Measurements from ENCODE around the gene GTF2H1. TPM values are rescaled to one million over a fixed set of nuclear protein-coding genes. Genes with fewer than 3 reads are reported as not detected.
"Not testable (repeated sequence)": the region's sequence is repeated elsewhere in the genome, so short reads cannot be mapped to it uniquely, and the experiment has no call there.

GTF2H1 gene
- total RNA-seq, 1 experiment from 2014 or later, result 85.2 TPM

DNA sequence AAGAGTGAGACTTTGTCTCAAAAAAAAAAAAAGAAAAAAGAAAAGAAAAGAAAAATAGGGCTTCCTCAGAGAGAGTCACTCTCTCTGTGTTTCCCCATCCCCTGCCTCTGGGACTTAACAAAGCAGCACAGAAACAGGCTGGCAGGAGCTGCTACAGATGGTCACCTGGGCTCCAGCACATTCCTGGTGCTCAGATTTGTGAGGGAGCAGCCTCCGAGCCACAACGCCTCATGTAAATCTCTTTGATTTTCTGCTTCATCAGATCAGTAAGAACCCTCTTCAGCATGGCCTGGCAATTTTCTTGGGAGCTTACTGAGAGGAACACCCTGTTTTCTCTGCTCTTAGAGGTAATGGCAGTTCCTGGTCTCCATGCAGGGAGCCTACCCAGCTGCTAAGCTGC is 56.8 kb downstream of the GTF2H1 start:
- Histone ChIP-seq H3K4me1 (peaks cover 15% of the 10 kb centered on the region), H3K27me3 (no peaks in the 10 kb centered on the region), H3K9me3 (replicated peaks) (no peaks in the 10 kb centered on the region), H3K36me3 (no peaks in the 10 kb centered on the region), H3K27ac (no peak overlapping the region), H3K4me3 (no peak overlapping the region)
- DNase-seq, result no peak

DNA sequence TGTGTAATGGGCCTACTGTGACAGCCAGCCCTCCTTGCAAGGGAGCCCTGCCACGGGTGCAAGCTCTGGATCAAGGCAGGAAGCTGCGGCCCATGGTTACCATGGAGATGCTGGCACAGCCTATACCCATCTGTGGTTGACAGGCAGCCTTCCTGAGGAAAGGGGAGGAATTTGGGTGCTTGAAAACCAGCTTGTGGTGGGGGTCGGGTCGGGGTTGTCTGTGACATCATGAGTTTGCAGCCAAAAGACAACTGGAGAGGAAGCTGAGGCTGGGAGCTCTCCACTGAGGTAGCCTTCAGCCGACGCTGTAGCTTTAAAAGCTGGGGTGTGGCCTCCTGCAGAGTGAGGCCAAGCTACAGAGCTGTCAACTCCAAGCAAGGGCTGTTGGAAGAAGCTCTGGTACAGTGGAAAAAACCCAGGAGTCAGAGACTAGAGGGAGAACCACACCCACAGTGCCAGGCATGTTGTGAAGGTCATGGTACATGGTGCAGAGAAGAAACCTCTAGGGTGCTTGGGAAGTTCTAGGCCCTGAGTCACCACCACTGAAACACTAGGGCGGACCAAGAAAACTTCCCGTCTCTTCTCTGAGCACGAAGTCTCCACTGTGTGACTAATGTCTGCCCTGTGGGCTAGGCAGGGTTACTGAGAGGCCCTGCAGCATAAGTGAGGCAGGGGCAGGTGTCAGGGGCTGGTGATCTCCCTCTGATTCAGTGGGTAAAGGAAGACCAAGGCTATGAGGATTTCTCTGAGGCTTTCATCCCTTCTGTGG is 61.2 kb downstream of the GTF2H1 start:
- peak overlapping the region; percentile 91 for H3K27ac ChIP-seq
- H3K9me3 ChIP-seq (replicated peaks), result no peaks in the 10 kb centered on the region
- no peaks in the 10 kb centered on the region for H3K36me3 ChIP-seq
- H3K4me3 ChIP-seq, result peak overlapping the region; percentile 7
- DNase-seq, result peak; percentile 83 to 84
- peaks cover 21% of the 10 kb centered on the region for H3K4me1 ChIP-seq
- no peaks in the 10 kb centered on the region for H3K27me3 ChIP-seq

GRCh38 chr11:18384157-18384641 is 61.8 kb downstream of the GTF2H1 start:
- Histone ChIP-seq H3K36me3 (no peaks in the 10 kb centered on the region), H3K4me1 (peaks cover 21% of the 10 kb centered on the region), H3K27me3 (no peaks in the 10 kb centered on the region), H3K4me3 (no peak overlapping the region), H3K9me3 (replicated peaks) (no peaks in the 10 kb centered on the region), H3K27ac (peak overlapping the region; percentile 91)
- DNase-seq, result peak in 1 of 2 experiments; percentile 69

DNA sequence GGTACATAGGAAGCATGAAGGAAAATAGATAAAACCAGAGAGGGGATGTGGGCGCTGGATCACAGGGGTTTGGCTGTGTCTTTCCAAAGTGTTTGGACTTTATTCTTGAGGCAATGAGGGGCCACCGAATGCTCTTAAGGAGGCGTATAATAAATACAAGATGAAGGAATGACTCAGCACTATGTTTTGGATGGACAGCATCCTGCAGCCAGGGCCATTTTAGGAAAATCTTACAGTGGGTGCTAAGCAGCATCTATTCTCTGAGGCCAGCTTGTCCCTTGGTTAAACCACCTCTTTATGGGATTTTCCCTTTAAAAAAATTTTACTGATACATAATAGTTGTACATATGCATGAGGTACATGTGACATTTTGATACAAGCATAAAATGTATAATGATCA is 67.7 kb downstream of the GTF2H1 start:
- no peak overlapping the region for H3K4me3 ChIP-seq

GRCh38 chr11:18392434-18393321 is 70.3 kb downstream of the GTF2H1 start:
- no peak for DNase-seq
- Histone ChIP-seq H3K27ac (no peak overlapping the region), H3K9me3 (replicated peaks) (no peaks in the 10 kb centered on the region), H3K27me3 (no peaks in the 10 kb centered on the region), H3K4me3 (no peak overlapping the region), H3K36me3 (peaks cover 14% of the 10 kb centered on the region), H3K4me1 (peaks cover 5% of the 10 kb centered on the region; the same call in 1 of the 2 replicates)

More for the DNA sequence above, 67.7 kb downstream of the GTF2H1 start:
- Histone ChIP-seq H3K27ac (no peak overlapping the region), H3K36me3 (no peaks in the 10 kb centered on the region), H3K4me1 (peaks cover 5% of the 10 kb centered on the region; the same call in 1 of the 2 replicates), H3K27me3 (no peaks in the 10 kb centered on the region), H3K9me3 (replicated peaks) (no peaks in the 10 kb centered on the region)
- no peak for DNase-seq

- H3K4me3 ChIP-seq, result peak overlapping the region; percentile 89
These were observed 71.4 kb downstream of the GTF2H1 start for GRCh38 chr11:18393581-18394274.

GRCh38 chr11:18394275-18394927 is 72.0 kb downstream of the GTF2H1 start, which contains the start of gene LDHA:
Gene LDHA (plus strand): TSS chr11:18394563. CDS start chr11:18396843, 2,280 bp downstream.
- H3K4me1 ChIP-seq, result peaks cover 5% of the 10 kb centered on the region; the same call in 1 of the 2 replicates
- H3K27me3 ChIP-seq, result no peaks in the 10 kb centered on the region
- H3K9me3 ChIP-seq (replicated peaks), result no peaks in the 10 kb centered on the region
- H3K27ac ChIP-seq, result peak within 1 kb of the TSS; percentile 87
- DNase-seq, result peak; percentile 96 to 98
- H3K36me3 ChIP-seq, result peaks cover 28% of the 10 kb centered on the region
- H3K4me3 ChIP-seq, result peak within 1 kb of the TSS; percentile 89

More at GRCh38 chr11:18393581-18394274, 71.4 kb downstream of the GTF2H1 start:
- Histone ChIP-seq H3K4me1 (peaks cover 5% of the 10 kb centered on the region; the same call in 1 of the 2 replicates), H3K27me3 (no peaks in the 10 kb centered on the region), H3K9me3 (replicated peaks) (no peaks in the 10 kb centered on the region), H3K36me3 (peaks cover 21% of the 10 kb centered on the region), H3K27ac (peak overlapping the region; percentile 87)
- no peak for DNase-seq

DNA sequence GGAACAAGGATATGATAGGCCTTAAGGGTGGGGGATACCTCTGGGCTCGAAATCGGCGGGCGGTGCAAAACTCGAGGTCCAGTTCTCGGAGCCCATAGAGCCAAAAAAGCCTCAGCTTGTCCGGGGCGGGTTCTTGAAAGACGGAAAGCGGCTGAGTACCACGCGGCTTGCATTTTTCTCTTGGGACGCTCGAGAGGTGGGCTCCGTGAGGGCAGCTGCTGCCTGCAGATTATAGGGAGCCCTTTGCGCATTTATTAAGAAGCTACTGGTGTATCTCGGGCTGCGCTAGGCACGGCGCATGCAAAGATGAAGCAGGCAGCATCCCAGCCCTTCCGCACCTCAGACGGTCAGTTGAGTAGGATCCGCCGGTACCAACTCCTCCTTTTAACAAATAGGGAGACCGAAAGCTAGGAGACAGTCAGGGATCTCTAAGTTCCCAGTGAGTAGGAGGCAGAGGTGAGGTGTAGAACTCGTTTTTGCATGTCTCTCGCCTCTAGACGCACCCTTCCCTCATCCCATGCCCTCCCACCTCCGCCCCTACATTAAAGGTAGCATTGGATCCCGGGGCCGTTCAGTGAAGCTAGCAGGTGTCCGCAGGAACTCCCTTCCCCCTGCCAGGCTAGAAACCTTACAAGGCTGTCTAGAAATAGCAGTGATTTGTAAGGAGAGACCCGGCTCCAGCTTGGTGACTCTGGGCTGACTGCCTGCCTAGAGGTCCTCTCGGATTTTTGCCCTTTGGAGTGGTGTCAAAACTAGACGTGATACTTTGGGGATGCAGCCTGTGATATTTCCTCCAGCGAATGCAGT is 72.8 kb downstream of the GTF2H1 start:
- H3K27ac ChIP-seq, result peak overlapping the region; percentile 87
- no peaks in the 10 kb centered on the region for H3K27me3 ChIP-seq
- H3K9me3 ChIP-seq (replicated peaks), result no peaks in the 10 kb centered on the region
- H3K4me3 ChIP-seq, result peak overlapping the region; percentile 89
- DNase-seq, result peak; percentile 27 to 48
- peaks cover 35% of the 10 kb centered on the region for H3K36me3 ChIP-seq
- H3K4me1 ChIP-seq, result peaks cover 5% of the 10 kb centered on the region; the same call in 1 of the 2 replicates

DNA sequence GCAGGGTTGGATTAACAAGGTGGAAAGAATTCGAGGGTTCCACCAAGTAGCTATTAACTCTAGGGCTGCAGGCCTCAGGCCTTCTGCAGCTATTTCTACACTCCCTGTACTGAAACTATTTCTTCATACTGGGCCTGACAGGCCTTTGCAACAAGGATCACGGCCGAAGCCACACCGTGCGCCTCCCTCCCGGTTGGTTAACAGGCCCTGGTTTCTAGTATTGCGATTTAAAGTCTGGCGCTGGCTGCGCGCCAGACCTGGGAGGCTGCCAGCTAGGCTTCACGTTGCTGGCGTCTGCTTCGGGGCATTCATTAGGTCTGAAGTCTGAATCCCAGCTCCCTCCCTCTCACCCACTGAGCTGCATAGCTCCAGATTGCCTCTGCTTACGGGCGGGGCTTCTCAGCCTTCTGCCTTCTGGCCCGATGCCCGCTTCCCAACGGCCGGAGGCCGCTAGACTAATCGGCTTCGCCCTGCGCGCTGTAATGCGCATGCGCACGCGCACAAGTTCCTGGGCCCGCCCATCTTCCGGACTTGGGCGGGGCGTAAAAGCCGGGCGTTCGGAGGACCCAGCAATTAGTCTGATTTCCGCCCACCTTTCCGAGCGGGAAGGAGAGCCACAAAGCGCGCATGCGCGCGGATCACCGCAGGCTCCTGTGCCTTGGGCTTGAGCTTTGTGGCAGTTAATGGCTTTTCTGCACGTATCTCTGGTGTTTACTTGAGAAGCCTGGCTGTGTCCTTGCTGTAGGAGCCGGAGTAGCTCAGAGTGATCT is 73.6 kb downstream of the GTF2H1 start:
- Histone ChIP-seq H3K9me3 (replicated peaks) (no peaks in the 10 kb centered on the region), H3K27me3 (no peaks in the 10 kb centered on the region), H3K36me3 (peaks cover 41% of the 10 kb centered on the region), H3K4me1 (peaks cover 5% of the 10 kb centered on the region; the same call in 1 of the 2 replicates), H3K27ac (peak overlapping the region; percentile 87), H3K4me3 (peak overlapping the region; percentile 89)
- peak; percentile 100 for DNase-seq

- Histone ChIP-seq H3K36me3 (peaks cover 58% of the 10 kb centered on the region), H3K9me3 (replicated peaks) (no peaks in the 10 kb centered on the region), H3K4me1 (peaks cover 5% of the 10 kb centered on the region; the same call in 1 of the 2 replicates), H3K27ac (no peak overlapping the region), H3K4me3 (no peak overlapping the region), H3K27me3 (no peaks in the 10 kb centered on the region)
- DNase-seq, result no peak
These were observed 75.6 kb downstream of the GTF2H1 start for GRCh38 chr11:18397921-18398320.

- peaks cover 89% of the 10 kb centered on the region for H3K36me3 ChIP-seq
- H3K27me3 ChIP-seq; H3K27ac ChIP-seq; DNase-seq; H3K4me3 ChIP-seq; H3K4me1 ChIP-seq; H3K9me3 ChIP-seq (replicated peaks): not testable (repeated sequence)
These were observed 78.7 kb downstream of the GTF2H1 start for GRCh38 chr11:18401077-18401476.

DNA sequence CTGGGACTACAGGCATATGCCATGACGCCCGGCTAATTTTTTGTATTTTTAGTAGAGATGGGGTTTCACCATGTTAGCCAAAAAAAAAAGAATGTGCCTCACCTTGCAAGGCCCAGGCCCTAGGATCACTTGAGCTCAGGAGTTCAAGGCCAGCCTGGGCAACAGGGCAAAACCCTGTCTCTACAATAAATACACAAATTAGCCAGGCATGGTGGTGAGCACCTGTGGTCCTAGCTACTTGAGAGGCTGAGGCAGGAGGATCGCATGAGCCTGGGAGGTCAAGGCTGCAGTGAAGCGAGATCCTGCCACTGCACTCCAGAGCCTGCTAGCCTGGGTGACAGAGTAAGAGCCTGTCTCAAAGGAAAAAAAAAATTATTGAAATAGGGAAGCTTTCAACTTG is 81.7 kb downstream of the GTF2H1 start:
- DNase-seq, result no peak
- Histone ChIP-seq H3K27me3 (no peaks in the 10 kb centered on the region), H3K9me3 (replicated peaks) (no peaks in the 10 kb centered on the region), H3K27ac (no peak overlapping the region), H3K4me3 (no peak overlapping the region), H3K36me3 (peaks cover 94% of the 10 kb centered on the region), H3K4me1 (no peaks in the 10 kb centered on the region)

DNA sequence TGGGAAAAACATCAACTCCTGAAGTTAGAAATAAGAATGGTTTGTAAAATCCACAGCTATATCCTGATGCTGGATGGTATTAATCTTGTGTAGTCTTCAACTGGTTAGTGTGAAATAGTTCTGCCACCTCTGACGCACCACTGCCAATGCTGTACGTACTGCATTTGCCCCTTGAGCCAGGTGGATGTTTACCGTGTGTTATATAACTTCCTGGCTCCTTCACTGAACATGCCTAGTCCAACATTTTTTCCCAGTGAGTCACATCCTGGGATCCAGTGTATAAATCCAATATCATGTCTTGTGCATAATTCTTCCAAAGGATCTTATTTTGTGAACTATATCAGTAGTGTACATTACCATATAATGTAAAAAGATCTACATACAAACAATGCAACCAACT is 85.0 kb downstream of the GTF2H1 start:
- not testable (repeated sequence) for DNase-seq; H3K9me3 ChIP-seq (replicated peaks); H3K4me3 ChIP-seq; H3K4me1 ChIP-seq; H3K27me3 ChIP-seq; H3K27ac ChIP-seq
- peaks cover 66% of the 10 kb centered on the region for H3K36me3 ChIP-seq

All from SJCRH30 (cell line).